Kidney (tissue), 14 donors: ENCODE measurements around the gene P2RX1. TPM values are rescaled to one million over a fixed set of nuclear protein-coding genes. Genes with fewer than 3 reads are reported as not detected.
A peak's percentile ranks its signal among the peaks of the same experiment; 100 is the strongest.

Experiments used
- DNase-seq, 5 donors: peaks; one replicate each; pipeline ENCODE4 v3.0.0-alpha.2; 2013 to 2020
- FAIRE-seq: peaks from 2 replicates; lab custom pipeline; 2012; peaks lifted over from hg19 to GRCh38; lab: Jason Lieb, UNC
- H3K27ac ChIP-seq, 2 donors: one replicate each; pipeline ENCODE4 v1.7.0; 2013; ENCODE audit warnings: low read depth in 2 of 2, low read length in 2 of 2, inconsistent platforms in 1 of 2
- H3K27me3 ChIP-seq: one replicate; pipeline ENCODE4 v1.7.1; 2013; ENCODE audit warnings: low read length, inconsistent platforms; ENCODE audit not compliant: control insufficient read depth, insufficient read depth
- H3K36me3 ChIP-seq, 3 donors: one replicate each; pipeline versions ENCODE4 v1.7.0 to v1.7.1; 2013; ENCODE audit warnings: low read length in 3 of 3, control low read depth in 1 of 3, inconsistent platforms in 1 of 3; ENCODE audit not compliant: insufficient read depth in 3 of 3, control insufficient read depth in 2 of 3
- H3K4me1 ChIP-seq, 3 donors: one replicate each; pipeline versions ENCODE4 v1.7.0 to v1.7.1; 2013; ENCODE audit warnings: low read length in 3 of 3, inconsistent platforms in 1 of 3, low read depth in 1 of 3; ENCODE audit not compliant: control insufficient read depth in 2 of 3, insufficient read depth in 2 of 3
- H3K4me3 ChIP-seq, 3 donors: one replicate each; pipeline versions ENCODE4 v1.7.0 to v1.8.1; 2013; ENCODE audit warnings: low read length in 3 of 3, control low read depth in 1 of 3, inconsistent platforms in 1 of 3
- H3K9ac ChIP-seq, 3 donors: one replicate each; pipeline versions ENCODE4 v1.7.0 to v1.7.1; 2013; ENCODE audit warnings: low read length in 3 of 3, control low read depth in 1 of 3, inconsistent platforms in 1 of 3
- H3K9me3 ChIP-seq, 3 donors: one replicate each; pipeline versions ENCODE4 v1.7.0 to v1.7.1; 2013; ENCODE audit warnings: low read length in 3 of 3, control low read depth in 1 of 3, inconsistent platforms in 1 of 3; ENCODE audit not compliant: control insufficient read depth in 2 of 3, insufficient read depth in 1 of 3
- intact Hi-C: fragments of 100-400 bp; cut with DNase I; formaldehyde crosslinking; loops from one replicate; pipeline ENCODE4 v1.11.1; 2022
- polyA plus RNA-seq: library from polyadenylated mRNA; stranded (reverse); fragments of 350-450 nt; fragmentation: Illumina TruSeq; extraction: RNeasy Lipid Tissue Mini Kit (QIAGEN cat#74804); gene quantifications from one replicate; pipeline ENCODE4 v1.2.3, GENCODE V29; 2014; ENCODE audit warnings: low read depth, low replicate concordance; ENCODE audit not compliant: insufficient read depth
- total RNA-seq: library from RNA; stranded (reverse); fragmentation: NEBNext Ultra II Directional; extraction: Animal tissue kit (Norgen Biotek cat#: 25700); gene quantifications from one replicate; pipeline ENCODE4 v1.2.1, GENCODE V29; 2021
- TF ChIP-seq, protein P1 (sequence below): IDR thresholded peaks from 3 replicates; pipeline ENCODE4 v1.5.1; 2012; ENCODE audit warnings: mild to moderate bottlenecking, moderate library complexity, borderline replicate concordance; ENCODE audit not compliant: insufficient read depth; ENCODE audit errors: extremely low read depth
- donor health status: control.
- donor health status: control.
- donor health status: control.
- donor health status: control.
- donor health status: control.
- donor health status: DM: yes; HTN: yes; CAD: no.
- donor health status: Normal renal cell carcinoma (clear cell type).

P2RX1 gene
- total and polyA plus RNA-seq, 2 donors from 2014 or later, result 3.1 to 11.2 TPM

DNA sequence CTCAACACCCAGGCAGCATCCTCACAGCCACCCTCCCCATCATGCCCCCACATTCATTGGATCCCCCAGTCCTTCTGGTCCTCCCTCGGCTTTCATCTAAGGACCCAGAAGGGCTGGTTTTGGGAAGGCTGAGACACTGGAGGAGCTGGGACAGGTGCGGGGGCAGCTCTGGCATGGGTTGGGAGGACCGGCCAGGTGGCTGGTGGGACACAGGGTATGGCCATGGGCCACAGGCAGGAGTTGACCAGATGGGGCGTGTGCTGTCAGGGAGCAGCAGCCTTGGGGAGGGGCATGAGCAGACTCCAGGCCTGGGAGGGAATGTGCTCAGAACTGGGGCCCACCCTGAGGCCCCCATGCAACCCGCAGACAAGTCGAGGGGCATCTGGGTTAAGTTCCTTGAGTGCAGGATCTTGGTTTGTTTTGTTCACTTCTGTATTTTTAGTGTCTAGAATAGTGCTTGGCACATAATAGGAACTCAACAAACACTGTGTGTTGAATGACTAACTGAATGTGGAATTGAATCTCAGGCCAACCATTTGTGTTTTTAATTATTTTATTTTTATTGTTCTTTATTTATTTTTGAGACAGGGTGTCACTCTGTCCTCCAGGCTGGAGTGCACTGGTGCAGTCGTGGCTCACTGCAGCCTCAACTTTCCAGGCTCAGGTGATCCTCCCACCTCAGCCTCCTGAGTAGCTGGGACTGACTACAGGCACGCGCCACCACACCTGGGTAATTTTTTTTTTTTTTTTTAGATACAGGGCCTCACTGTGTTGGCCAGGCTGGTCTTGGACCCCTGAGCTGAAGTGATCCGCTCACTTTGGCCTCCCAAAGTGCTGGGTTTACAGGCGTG, 5.6 kb downstream of the P2RX1 start:
- no peaks in the 10 kb centered on the region for H3K27me3 ChIP-seq
- no peak overlapping the region for H3K27ac ChIP-seq
- DNase-seq (no peak), FAIRE-seq (no peak)
- H3K9ac ChIP-seq, result no peak overlapping the region
- H3K4me3 ChIP-seq, result no peak overlapping the region
- intact Hi-C loops, result no loop called here
- H3K36me3 ChIP-seq, result no peaks in the 10 kb centered on the region
- TF ChIP-seq, protein P1, sequence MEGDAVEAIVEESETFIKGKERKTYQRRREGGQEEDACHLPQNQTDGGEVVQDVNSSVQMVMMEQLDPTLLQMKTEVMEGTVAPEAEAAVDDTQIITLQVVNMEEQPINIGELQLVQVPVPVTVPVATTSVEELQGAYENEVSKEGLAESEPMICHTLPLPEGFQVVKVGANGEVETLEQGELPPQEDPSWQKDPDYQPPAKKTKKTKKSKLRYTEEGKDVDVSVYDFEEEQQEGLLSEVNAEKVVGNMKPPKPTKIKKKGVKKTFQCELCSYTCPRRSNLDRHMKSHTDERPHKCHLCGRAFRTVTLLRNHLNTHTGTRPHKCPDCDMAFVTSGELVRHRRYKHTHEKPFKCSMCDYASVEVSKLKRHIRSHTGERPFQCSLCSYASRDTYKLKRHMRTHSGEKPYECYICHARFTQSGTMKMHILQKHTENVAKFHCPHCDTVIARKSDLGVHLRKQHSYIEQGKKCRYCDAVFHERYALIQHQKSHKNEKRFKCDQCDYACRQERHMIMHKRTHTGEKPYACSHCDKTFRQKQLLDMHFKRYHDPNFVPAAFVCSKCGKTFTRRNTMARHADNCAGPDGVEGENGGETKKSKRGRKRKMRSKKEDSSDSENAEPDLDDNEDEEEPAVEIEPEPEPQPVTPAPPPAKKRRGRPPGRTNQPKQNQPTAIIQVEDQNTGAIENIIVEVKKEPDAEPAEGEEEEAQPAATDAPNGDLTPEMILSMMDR, result no peak
- H3K9me3 ChIP-seq, result no peaks in the 10 kb centered on the region
- peaks cover 0 to 5% (median 0%) of the 10 kb centered on the region in 3 donors for H3K4me1 ChIP-seq

DNA sequence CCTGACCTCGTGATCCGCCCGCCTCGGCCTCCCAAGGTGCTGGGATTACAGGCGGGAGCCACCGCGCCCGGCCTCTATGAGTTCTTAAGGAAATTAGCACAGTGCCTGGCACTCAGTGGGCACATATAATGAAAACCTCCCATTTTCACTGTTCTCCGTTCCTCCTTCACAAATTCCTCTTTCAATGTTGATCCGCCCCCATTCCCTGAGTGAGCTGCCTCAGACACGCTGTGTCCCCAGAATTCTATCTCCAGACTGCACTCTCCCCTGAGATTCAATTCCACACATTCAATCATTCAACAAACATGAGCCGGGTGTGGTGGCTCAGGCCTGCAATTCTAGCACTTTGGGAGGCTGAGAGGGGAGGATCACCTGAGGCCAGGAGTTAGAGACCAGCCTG, 7.0 kb downstream of the P2RX1 start:
- H3K4me1 ChIP-seq, result peaks cover 0 to 5% (median 0%) of the 10 kb centered on the region in 3 donors
- DNase-seq, result no peak
- H3K36me3 ChIP-seq, result no peaks in the 10 kb centered on the region
- TF ChIP-seq, protein P1, result no peak
- H3K4me3 ChIP-seq, result no peak overlapping the region
- H3K9me3 ChIP-seq, result no peaks in the 10 kb centered on the region
- intact Hi-C loops, result no loop called here
- H3K27ac ChIP-seq, result no peak overlapping the region
- H3K9ac ChIP-seq, result no peak overlapping the region
- no peaks in the 10 kb centered on the region for H3K27me3 ChIP-seq
- no peak for FAIRE-seq

DNA sequence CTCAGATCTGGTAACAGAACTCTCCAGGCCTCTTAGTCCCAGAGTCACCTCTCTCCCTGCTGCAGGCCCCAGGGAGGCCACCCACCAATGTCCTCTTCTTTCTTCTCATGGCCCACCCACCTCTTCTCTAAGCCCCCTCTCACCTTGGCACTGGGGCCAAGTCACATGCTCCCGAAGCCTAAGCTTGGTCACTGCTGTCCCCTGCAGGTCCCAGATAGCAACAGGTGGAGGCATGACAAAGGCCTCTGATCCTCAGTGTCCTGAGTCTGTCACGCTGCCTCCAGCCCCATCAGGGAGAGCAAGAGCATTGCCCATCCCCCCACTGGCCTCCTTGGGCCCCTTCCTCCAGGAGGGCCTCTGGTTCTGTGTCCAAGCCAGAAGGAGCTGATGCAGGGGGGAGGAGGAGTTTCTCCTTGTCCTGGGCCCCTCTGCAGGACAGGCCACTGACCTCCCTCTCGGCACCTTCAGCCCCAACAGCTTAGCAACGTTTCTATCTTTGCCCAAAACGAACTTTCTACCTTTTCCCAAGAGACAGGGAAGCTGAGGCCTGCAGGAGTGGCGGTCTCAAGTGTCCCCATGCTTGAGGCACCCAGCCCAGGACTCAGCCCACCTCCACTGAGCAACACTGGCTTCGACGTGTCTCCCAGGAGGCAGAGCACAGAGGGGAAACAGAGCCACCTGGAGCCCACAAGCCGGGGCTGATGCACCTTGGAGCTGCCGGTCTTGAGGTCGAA, 8.6 kb downstream of the P2RX1 start:
- Histone ChIP-seq H3K27me3 (no peaks in the 10 kb centered on the region), H3K4me3 (no peak overlapping the region), H3K27ac (no peak overlapping the region), H3K9me3 (no peaks in the 10 kb centered on the region), H3K4me1 (no peaks in the 10 kb centered on the region), H3K9ac (no peak overlapping the region), H3K36me3 (no peaks in the 10 kb centered on the region)
- TF ChIP-seq, protein P1, result peak; percentile 11
- intact Hi-C loops, result no loop called here
- FAIRE-seq (no peak), DNase-seq (no peak)
